Measurements from ENCODE around the gene FOXP1. TPM values are rescaled to one million over a fixed set of nuclear protein-coding genes. Genes with fewer than 3 reads are reported as not detected.

Gene FOXP1
- total and polyA plus RNA-seq, 2 donors (not counting 1 experiment from before 2014, with no cell fraction given): 91.1 to 508 TPM

DNA sequence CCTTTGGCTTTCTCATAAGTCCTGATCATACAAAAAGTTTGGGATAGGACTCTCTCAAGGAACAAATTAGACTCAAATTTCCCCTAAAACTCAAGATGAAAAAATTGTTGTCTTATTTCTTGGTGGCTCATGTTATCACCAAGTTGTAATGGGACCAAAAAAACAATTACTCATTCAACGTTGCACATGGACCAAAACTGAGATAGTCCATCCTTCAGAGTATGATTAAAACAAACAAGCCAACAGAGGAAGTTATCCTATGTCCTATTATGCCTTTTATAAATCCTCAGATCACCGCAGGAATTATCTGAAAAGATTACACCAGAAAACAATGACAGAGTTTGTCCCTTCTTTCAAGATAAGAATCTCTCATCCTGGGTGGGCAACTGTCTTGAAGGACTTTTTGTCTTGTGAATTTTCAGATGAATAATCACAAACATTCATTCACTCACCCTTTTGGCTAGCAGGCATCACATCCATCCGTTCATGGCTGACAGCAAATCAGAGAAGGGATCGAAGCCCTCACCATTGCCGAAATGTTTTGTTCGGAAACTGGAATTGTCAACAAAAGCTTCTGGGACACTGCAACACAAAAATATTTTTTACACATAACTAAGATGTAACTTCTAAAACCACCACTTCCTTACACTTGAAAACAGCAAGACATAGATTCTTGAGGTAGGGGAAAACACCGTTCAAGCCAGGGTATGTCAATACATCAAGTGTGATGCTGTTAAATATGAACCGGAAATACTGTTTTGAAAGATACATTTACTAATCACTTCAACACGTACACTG is 90.4 kb downstream of the FOXP1 start:
- H3K4me1 Mint-ChIP-seq: peaks cover 67% of the 10 kb centered on the region
- Histone ChIP-seq H3K4me1 (ENCODE audit: control insufficient read depth in 2 of 2, insufficient read depth in 2 of 2, low read length in 2 of 2) (peaks cover 40% of the 10 kb centered on the region in 2 donors), H3K79me2 (ENCODE audit: control insufficient read depth, insufficient read depth, low read length) (peaks cover 76% of the 10 kb centered on the region), H3K4me2 (replicated peaks; ENCODE audit: low read depth, low read length, poor library complexity, severe bottlenecking) (peak overlapping the region; percentile 9), H3K36me3 (replicated peaks in 1 of 2; ENCODE audit: control extremely low read depth in 1 of 2, control insufficient read depth in 1 of 2, extremely low read depth in 1 of 2, insufficient read depth in 2 of 2, low read length in 1 of 2) (peaks cover 0 to 10% of the 10 kb centered on the region in 2 experiments), H3K4me3 (ENCODE audit: control extremely low read depth in 1 of 5, extremely low read depth in 1 of 5, insufficient read depth in 1 of 5, low read depth in 2 of 5, low read length in 4 of 5) (no peak overlapping the region), H3K9ac (ENCODE audit: low read length) (no peak overlapping the region), H3K27me3 (replicated peaks in 1 of 4; ENCODE audit: control extremely low read depth in 1 of 4, control insufficient read depth in 3 of 4, insufficient read depth in 4 of 4, low read length in 3 of 4) (no peaks in the 10 kb centered on the region), H2AFZ (ENCODE audit: insufficient read depth, low read depth, low read length, poor library complexity, severe bottlenecking) (no peak overlapping the region), H3K9me3 (ENCODE audit: control extremely low read depth in 1 of 3, control insufficient read depth in 2 of 3, insufficient read depth in 1 of 3, low read length in 2 of 3) (peaks cover 0 to 6% (median 4%) of the 10 kb centered on the region in 3 donors), H4K20me1 (ENCODE audit: control insufficient read depth, insufficient read depth, low read length, poor library complexity, severe bottlenecking) (no peaks in the 10 kb centered on the region), H3K27ac (ENCODE audit: low read length in 2 of 2) (peak overlapping the region; percentile 46 to 80)
- POLR2A ChIA-PET: no interaction called here
- 83% methylated on average over 1 of the region's 9 CpGs for WGBS (ENCODE audit: insufficient coverage)
- DNase-seq (peak; percentile 47), ATAC-seq (ENCODE audit: low read depth) (peak; percentile 39)
- CTCF ChIA-PET: interaction anchor here (1.5 kb wide), 1 partner anchor 18 kb away, joined by 5 read pairs; no protein-coding TSS in a partner anchor
- H3K27me3 Mint-ChIP-seq: no peaks in the 10 kb centered on the region
- TF ChIP-seq EZH2 (IDR thresholded peaks at IDR 0.05; ENCODE audit: borderline replicate concordance, insufficient read depth, low read depth, low read length, poor library complexity, severe bottlenecking): no peak
- TF ChIP-seq, protein P1, sequence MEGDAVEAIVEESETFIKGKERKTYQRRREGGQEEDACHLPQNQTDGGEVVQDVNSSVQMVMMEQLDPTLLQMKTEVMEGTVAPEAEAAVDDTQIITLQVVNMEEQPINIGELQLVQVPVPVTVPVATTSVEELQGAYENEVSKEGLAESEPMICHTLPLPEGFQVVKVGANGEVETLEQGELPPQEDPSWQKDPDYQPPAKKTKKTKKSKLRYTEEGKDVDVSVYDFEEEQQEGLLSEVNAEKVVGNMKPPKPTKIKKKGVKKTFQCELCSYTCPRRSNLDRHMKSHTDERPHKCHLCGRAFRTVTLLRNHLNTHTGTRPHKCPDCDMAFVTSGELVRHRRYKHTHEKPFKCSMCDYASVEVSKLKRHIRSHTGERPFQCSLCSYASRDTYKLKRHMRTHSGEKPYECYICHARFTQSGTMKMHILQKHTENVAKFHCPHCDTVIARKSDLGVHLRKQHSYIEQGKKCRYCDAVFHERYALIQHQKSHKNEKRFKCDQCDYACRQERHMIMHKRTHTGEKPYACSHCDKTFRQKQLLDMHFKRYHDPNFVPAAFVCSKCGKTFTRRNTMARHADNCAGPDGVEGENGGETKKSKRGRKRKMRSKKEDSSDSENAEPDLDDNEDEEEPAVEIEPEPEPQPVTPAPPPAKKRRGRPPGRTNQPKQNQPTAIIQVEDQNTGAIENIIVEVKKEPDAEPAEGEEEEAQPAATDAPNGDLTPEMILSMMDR (IDR thresholded peaks at IDR 0.05): no peak
- intact Hi-C loops (cut with micrococcal nuclease): loop anchor here (5.0 kb wide), 1 partner anchor 36 kb away; no protein-coding TSS in a partner anchor
- peak overlapping the region; percentile 49 for H3K4me3 Mint-ChIP-seq
- H3K27ac Mint-ChIP-seq: peak overlapping the region; percentile 82
- no peaks in the 10 kb centered on the region for H3K9me3 Mint-ChIP-seq (ENCODE audit: insufficient read depth)

GRCh38 chr3:71492566-71492965 is 91.0 kb downstream of the FOXP1 start:
- Histone ChIP-seq H3K9me3 (ENCODE audit: control extremely low read depth in 1 of 3, control insufficient read depth in 2 of 3, insufficient read depth in 1 of 3, low read length in 2 of 3) (peaks cover 0 to 6% (median 4%) of the 10 kb centered on the region in 3 donors), H3K36me3 (replicated peaks in 1 of 2; ENCODE audit: control extremely low read depth in 1 of 2, control insufficient read depth in 1 of 2, extremely low read depth in 1 of 2, insufficient read depth in 2 of 2, low read length in 1 of 2) (peaks cover 0 to 10% of the 10 kb centered on the region in 2 experiments), H3K4me3 (ENCODE audit: control extremely low read depth in 1 of 5, extremely low read depth in 1 of 5, insufficient read depth in 1 of 5, low read depth in 2 of 5, low read length in 4 of 5) (no peak overlapping the region), H3K4me2 (replicated peaks; ENCODE audit: low read depth, low read length, poor library complexity, severe bottlenecking) (no peak overlapping the region), H2AFZ (ENCODE audit: insufficient read depth, low read depth, low read length, poor library complexity, severe bottlenecking) (no peak overlapping the region), H3K79me2 (ENCODE audit: control insufficient read depth, insufficient read depth, low read length) (peaks cover 73% of the 10 kb centered on the region), H4K20me1 (ENCODE audit: control insufficient read depth, insufficient read depth, low read length, poor library complexity, severe bottlenecking) (no peaks in the 10 kb centered on the region), H3K4me1 (ENCODE audit: control insufficient read depth in 2 of 2, insufficient read depth in 2 of 2, low read length in 2 of 2) (peaks cover 34 to 46% of the 10 kb centered on the region in 2 donors), H3K9ac (ENCODE audit: low read length) (no peak overlapping the region), H3K27ac (ENCODE audit: low read length in 2 of 2) (peak overlapping the region; percentile 46 to 80), H3K27me3 (replicated peaks in 1 of 4; ENCODE audit: control extremely low read depth in 1 of 4, control insufficient read depth in 3 of 4, insufficient read depth in 4 of 4, low read length in 3 of 4) (no peaks in the 10 kb centered on the region)
- ATAC-seq (ENCODE audit: low read depth): peak; percentile 21
- intact Hi-C loops (cut with micrococcal nuclease): loop anchor here (5.0 kb wide), 1 partner anchor 35 kb away; no protein-coding TSS in a partner anchor
- no peak overlapping the region for H3K4me3 Mint-ChIP-seq
- no peak for TF ChIP-seq EZH2 (IDR thresholded peaks at IDR 0.05; ENCODE audit: borderline replicate concordance, insufficient read depth, low read depth, low read length, poor library complexity, severe bottlenecking)
- TF ChIP-seq, protein P1 (IDR thresholded peaks at IDR 0.05): no peak
- ChIA-PET CTCF (no interaction called here), POLR2A (no interaction called here)
- peaks cover 66% of the 10 kb centered on the region for H3K4me1 Mint-ChIP-seq
- no peak for DNase-seq
- H3K27ac Mint-ChIP-seq: peak overlapping the region; percentile 54
- no peaks in the 10 kb centered on the region for H3K27me3 Mint-ChIP-seq
- no peaks in the 10 kb centered on the region for H3K9me3 Mint-ChIP-seq (ENCODE audit: insufficient read depth)

Measured in B cell (primary cell).